Cardiac fibroblast (primary cell): ENCODE measurements around the gene SEZ6.

Experiments
- DNase-seq, 2 donors: peaks; one replicate each; pipeline versions ENCODE4 v3.0.0 to v3.0.0-alpha.2; 2010; ENCODE audit warnings: low read depth in 2 of 2
- H3K4me3 ChIP-seq, 2 donors: replicated peaks in 1 of 2; 1 replicate in 1 of 2; 2 replicates in 1 of 2; pipeline ENCODE4 v1.5.1; 2011; ENCODE audit warnings: low read depth in 2 of 2, low read length in 2 of 2, mild to moderate bottlenecking in 2 of 2, moderate library complexity in 1 of 2
- TF ChIP-seq, protein P1 (sequence below): IDR thresholded peaks from one replicate; pipeline ENCODE4 v1.5.1; 2011; ENCODE audit warnings: low read depth, mild to moderate bottlenecking, low read length, inconsistent platforms

The SEZ6 gene

GRCh38 chr17:28908640-28909167, 97.1 kb downstream of the SEZ6 start:
- peak; percentile 49 to 73 for DNase-seq
- TF ChIP-seq, protein P1, sequence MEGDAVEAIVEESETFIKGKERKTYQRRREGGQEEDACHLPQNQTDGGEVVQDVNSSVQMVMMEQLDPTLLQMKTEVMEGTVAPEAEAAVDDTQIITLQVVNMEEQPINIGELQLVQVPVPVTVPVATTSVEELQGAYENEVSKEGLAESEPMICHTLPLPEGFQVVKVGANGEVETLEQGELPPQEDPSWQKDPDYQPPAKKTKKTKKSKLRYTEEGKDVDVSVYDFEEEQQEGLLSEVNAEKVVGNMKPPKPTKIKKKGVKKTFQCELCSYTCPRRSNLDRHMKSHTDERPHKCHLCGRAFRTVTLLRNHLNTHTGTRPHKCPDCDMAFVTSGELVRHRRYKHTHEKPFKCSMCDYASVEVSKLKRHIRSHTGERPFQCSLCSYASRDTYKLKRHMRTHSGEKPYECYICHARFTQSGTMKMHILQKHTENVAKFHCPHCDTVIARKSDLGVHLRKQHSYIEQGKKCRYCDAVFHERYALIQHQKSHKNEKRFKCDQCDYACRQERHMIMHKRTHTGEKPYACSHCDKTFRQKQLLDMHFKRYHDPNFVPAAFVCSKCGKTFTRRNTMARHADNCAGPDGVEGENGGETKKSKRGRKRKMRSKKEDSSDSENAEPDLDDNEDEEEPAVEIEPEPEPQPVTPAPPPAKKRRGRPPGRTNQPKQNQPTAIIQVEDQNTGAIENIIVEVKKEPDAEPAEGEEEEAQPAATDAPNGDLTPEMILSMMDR, result no peak
- no peak overlapping the region for H3K4me3 ChIP-seq

DNA sequence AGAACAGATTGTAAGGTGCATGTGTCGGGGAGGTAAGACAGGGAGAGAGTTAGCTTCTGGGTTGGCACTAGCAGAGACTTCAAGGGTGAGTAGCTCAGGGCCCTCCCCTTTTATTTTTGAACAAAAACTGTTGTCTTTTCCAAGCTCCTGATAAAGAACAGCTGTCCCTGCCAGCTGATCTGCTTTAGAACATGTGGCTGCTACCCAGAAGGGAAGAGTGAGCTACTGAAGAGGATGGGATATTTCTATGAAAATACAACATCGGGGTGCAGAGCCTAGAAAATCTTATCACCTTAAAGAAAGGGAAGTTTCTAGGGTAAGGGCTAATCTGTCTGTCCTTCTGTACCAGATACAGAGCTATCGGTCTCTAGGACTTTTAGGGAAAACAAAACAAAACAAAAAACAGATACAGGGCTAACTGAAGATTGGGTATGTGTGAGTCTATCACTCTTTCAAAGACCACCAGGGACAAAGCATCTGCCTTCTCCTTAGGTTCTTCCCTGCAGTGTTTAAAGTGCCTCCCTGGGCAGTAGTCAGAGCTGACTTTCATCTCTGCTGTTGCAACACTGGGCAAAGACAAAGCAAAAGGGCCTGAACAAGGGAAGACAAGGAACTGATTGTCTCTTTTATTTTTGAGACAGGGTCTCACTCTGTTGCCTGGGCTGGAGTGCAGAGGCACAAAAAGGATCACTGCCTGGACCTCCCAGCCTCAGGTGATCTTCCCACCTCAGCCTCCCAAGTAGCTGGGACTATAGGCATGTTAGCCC, 97.9 kb downstream of the SEZ6 start:
- no peak overlapping the region for H3K4me3 ChIP-seq
- peak in 1 of 2 donors; percentile 68 for DNase-seq
- TF ChIP-seq, protein P1, result no peak

DNA sequence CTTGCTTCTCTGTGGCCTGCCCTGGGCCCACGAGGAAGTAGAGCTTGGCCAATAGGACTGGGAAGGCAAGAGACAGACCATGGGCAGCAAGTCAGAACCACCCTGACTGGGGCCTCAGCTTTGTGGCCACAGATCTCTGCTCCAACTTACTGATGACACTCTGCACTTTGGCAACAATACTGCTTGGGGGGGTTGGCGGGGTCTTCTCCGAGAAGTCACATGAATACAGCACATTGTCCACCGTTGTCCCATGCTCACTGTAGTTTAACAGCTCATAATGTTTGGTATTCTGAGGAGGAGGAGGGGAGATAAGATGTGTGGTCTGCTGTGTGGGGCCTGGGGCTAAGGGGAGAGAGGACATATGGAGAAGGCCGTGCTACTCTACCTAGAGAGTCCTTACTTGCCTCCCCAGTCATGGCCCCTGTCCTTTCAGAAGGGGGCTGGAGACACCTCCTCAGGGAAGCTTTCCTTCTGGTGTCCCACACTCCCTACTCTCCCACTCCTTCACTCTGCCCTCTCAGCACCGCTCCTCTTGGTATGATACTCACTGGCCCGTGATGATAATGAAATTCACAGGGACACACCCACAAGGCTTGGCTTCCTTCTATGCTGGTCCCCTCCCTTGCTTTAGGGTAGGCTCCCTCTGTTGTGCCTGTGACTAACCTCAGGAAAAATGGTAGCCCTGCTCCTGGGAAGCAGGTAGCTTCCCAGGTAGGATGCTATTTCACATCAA, 99.0 kb downstream of the SEZ6 start:
- DNase-seq, result no peak
- TF ChIP-seq, protein P1, result no peak
- H3K4me3 ChIP-seq, result no peak overlapping the region

- H3K4me3 ChIP-seq, result no peak overlapping the region
- no peak for DNase-seq
- TF ChIP-seq, protein P1, result no peak
Observed at GRCh38 chr17:28906276-28906675, 99.6 kb downstream of the SEZ6 start.
